ENCODE data around the gene PHTF1. TPM values are rescaled to one million over a fixed set of nuclear protein-coding genes. Genes with fewer than 3 reads are reported as not detected.

PHTF1 gene
- total RNA-seq, 1 experiment from 2014 or later, result 27.3 TPM

DNA sequence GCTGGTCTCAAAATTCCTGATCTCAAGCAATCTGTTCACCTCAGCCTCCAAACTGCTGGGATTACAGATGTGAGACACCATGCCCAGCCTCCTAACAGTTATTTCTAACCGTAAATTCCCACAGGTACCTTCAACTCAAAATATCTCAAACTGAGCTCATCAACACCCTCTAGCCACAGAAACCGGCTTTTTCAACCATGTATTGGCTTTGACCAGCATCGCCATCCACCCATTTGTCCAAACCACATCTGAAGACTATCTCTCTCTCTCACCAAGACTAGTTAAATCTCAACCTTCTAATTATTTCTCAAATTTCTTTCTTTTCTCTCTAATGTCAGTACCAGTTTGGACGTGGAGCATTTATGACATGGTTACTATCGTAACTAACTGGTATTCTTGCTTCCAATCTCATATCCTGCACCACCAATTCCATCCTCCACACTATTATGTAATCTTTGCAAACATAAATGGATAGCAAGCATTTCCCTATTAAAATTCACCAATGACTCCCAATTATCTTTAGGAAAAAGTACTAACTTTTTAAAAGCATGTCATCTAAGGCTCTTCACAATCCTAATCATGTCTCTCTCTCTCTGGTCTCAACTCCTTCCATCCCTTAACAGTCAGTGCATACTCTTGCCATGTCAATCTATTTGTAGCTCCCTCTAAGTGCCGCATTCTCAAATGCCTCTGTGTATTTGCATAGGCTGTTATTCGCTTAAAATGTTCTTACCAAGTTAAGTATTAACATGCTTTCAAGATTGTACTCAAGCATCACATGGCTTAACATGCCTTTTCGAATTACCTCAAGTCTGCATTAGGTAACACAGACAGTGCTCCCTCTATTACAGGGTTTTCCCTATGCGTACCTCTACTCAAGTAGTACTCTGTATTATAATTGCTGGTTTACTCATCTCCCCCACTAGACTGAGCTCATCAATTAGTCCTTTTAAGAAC, 34.9 kb upstream of the PHTF1 start:
- H4K20me1 ChIP-seq (ENCODE audit: low read length), result no peaks in the 10 kb centered on the region
- no TSS peak for BruUV-seq (replicated peaks)

DNA sequence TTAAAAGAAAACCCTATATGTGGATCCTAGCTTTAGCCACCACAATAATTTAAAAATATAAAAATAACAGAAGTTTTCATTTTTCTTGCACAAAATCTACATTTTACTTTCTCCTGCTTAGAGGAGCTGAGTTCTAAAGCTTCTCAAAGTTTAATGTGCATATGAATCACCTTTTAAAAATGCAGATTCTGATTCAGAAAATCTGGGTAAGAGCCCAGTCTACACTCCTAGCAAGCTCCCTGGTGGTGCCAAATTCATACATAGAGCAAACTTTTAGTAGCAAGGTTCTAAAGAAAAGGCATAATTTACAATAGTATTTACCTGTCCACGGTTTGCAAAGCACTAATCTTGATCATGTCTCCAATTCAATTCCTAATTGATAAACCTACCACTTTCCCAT, 33.7 kb upstream of the PHTF1 start:
- Histone ChIP-seq H3K27me3 (ENCODE audit: low read length) (no peaks in the 10 kb centered on the region), H3K9me3 (ENCODE audit: low read length) (no peaks in the 10 kb centered on the region), H3K4me2 (ENCODE audit: low read length) (peak overlapping the region; percentile 51), H3F3A (ENCODE audit: low read length, unreplicated experiment) (no peaks in the 10 kb centered on the region), H2AFZ (ENCODE audit: low read length) (no peak overlapping the region), H3K4me3 (ENCODE audit: low read length) (peak overlapping the region; percentile 10; the same call in 1 of the 2 replicates), H3K9ac (ENCODE audit: low read length) (no peak overlapping the region), H4K20me1 (ENCODE audit: low read length) (no peaks in the 10 kb centered on the region), H3K79me2 (ENCODE audit: low read length) (peaks cover 63% of the 10 kb centered on the region), H3K27ac (ENCODE audit: low read length) (peak overlapping the region; percentile 45), H3K9me2 (replicated peaks; ENCODE audit: low read length) (no peaks in the 10 kb centered on the region), H3K36me3 (ENCODE audit: low read depth, low read length) (peaks cover 6% of the 10 kb centered on the region; the same call in 1 of the 2 replicates), H3K4me1 (ENCODE audit: insufficient read depth, low read length) (peaks cover 22% of the 10 kb centered on the region)
- ChIA-PET POLR2A (ENCODE audit: unreplicated experiment) (interaction anchor here (0.6 kb wide), 1 partner anchor 11 kb away, joined by 11 read pairs; no protein-coding TSS in a partner anchor), CTCF (interaction anchor here (0.7 kb wide), 1 partner anchor 241 kb away, joined by 3 read pairs; no protein-coding TSS in a partner anchor)
- no TSS peak for BruUV-seq (replicated peaks)
- DNase-seq (peak; percentile 87), ATAC-seq (peak; percentile 91)
- intact Hi-C loops (cut with micrococcal nuclease), result no loop called here
- TF ChIP-seq EZH2phosphoT487 (IDR thresholded peaks at IDR 0.05; ENCODE audit: borderline replicate concordance, low read length) (no peak), EZH2 (IDR thresholded peaks at IDR 0.05; ENCODE audit: low read length, unreplicated experiment) (no peak)
- TF ChIP-seq, protein P1, sequence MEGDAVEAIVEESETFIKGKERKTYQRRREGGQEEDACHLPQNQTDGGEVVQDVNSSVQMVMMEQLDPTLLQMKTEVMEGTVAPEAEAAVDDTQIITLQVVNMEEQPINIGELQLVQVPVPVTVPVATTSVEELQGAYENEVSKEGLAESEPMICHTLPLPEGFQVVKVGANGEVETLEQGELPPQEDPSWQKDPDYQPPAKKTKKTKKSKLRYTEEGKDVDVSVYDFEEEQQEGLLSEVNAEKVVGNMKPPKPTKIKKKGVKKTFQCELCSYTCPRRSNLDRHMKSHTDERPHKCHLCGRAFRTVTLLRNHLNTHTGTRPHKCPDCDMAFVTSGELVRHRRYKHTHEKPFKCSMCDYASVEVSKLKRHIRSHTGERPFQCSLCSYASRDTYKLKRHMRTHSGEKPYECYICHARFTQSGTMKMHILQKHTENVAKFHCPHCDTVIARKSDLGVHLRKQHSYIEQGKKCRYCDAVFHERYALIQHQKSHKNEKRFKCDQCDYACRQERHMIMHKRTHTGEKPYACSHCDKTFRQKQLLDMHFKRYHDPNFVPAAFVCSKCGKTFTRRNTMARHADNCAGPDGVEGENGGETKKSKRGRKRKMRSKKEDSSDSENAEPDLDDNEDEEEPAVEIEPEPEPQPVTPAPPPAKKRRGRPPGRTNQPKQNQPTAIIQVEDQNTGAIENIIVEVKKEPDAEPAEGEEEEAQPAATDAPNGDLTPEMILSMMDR (conservative IDR thresholded peaks at IDR 0.05; ENCODE audit: low read depth, low read length), result no peak

More for the DNA sequence above, 34.9 kb upstream of the PHTF1 start:
- no peaks in the 10 kb centered on the region for H3F3A ChIP-seq (ENCODE audit: low read length, unreplicated experiment)
- ChIA-PET CTCF (no interaction called here), POLR2A (ENCODE audit: unreplicated experiment) (no interaction called here)
- no peak overlapping the region for H2AFZ ChIP-seq (ENCODE audit: low read length)
- no peaks in the 10 kb centered on the region for H3K27me3 ChIP-seq (ENCODE audit: low read length)
- intact Hi-C loops (cut with micrococcal nuclease), result no loop called here
- DNase-seq (no peak), ATAC-seq (no peak)
- H3K4me3 ChIP-seq (ENCODE audit: low read length), result no peak overlapping the region
- H3K27ac ChIP-seq (ENCODE audit: low read length), result no peak overlapping the region
- H3K4me2 ChIP-seq (ENCODE audit: low read length), result peak overlapping the region; percentile 45; the same call in 1 of the 2 replicates
- no peak for TF ChIP-seq EZH2phosphoT487 (IDR thresholded peaks at IDR 0.05; ENCODE audit: borderline replicate concordance, low read length)
- TF ChIP-seq EZH2 (IDR thresholded peaks at IDR 0.05; ENCODE audit: low read length, unreplicated experiment), result no peak
- TF ChIP-seq, protein P1 (conservative IDR thresholded peaks at IDR 0.05; ENCODE audit: low read depth, low read length), result no peak
- peaks cover 22% of the 10 kb centered on the region for H3K4me1 ChIP-seq (ENCODE audit: insufficient read depth, low read length)
- H3K9me2 ChIP-seq (replicated peaks; ENCODE audit: low read length), result no peaks in the 10 kb centered on the region
- H3K36me3 ChIP-seq (ENCODE audit: low read depth, low read length), result peaks cover 6% of the 10 kb centered on the region; the same call in 1 of the 2 replicates
- H3K79me2 ChIP-seq (ENCODE audit: low read length), result peaks cover 68% of the 10 kb centered on the region
- H3K9me3 ChIP-seq (ENCODE audit: low read length), result no peaks in the 10 kb centered on the region
- H3K9ac ChIP-seq (ENCODE audit: low read length), result no peak overlapping the region

Data from PC-3 (cell line).